ENCODE results near the gene STK32B.
A peak's percentile ranks its signal among the peaks of the same experiment; 100 is the strongest.

Gene STK32B

GRCh38 chr4:5458676-5459075, 407.4 kb downstream of the STK32B start:
- no peak for DNase-seq

- DNase-seq, result no peak
These were observed 408.0 kb downstream of the STK32B start for GRCh38 chr4:5459236-5459635.

- peak in 2 of 3 donors; percentile 24 to 38 for DNase-seq
These were observed 409.0 kb downstream of the STK32B start for GRCh38 chr4:5460106-5460801.

GRCh38 chr4:5461477-5461876, 410.2 kb downstream of the STK32B start:
- DNase-seq, result no peak

GRCh38 chr4:5462254-5462835, 411.1 kb downstream of the STK32B start:
- no peak for DNase-seq

GRCh38 chr4:5462896-5463295, 411.6 kb downstream of the STK32B start:
- no peak for DNase-seq

GRCh38 chr4:5463361-5463760, 412.1 kb downstream of the STK32B start:
- no peak for DNase-seq

- no peak for DNase-seq
These were observed 412.8 kb downstream of the STK32B start for GRCh38 chr4:5463936-5464650.

- no peak for DNase-seq
These were observed 414.2 kb downstream of the STK32B start for GRCh38 chr4:5465529-5465928.

GRCh38 chr4:5465956-5466355, 414.7 kb downstream of the STK32B start:
- DNase-seq, result no peak

- no peak for DNase-seq
These were observed 415.8 kb downstream of the STK32B start for GRCh38 chr4:5467111-5467510.

GRCh38 chr4:5469151-5469775, 418.0 kb downstream of the STK32B start:
- DNase-seq, result no peak

- no peak for DNase-seq
These were observed 418.6 kb downstream of the STK32B start for GRCh38 chr4:5469861-5470260.

GRCh38 chr4:5470318-5471198, 419.3 kb downstream of the STK32B start:
- DNase-seq, result no peak

- DNase-seq, result no peak
These were observed 419.9 kb downstream of the STK32B start for GRCh38 chr4:5471206-5471605.

- DNase-seq, result no peak
These were observed 420.4 kb downstream of the STK32B start for GRCh38 chr4:5471691-5472090.

GRCh38 chr4:5472160-5472591, 420.9 kb downstream of the STK32B start:
- no peak for DNase-seq

- no peak for DNase-seq
These were observed 421.8 kb downstream of the STK32B start for GRCh38 chr4:5473125-5473524.

- DNase-seq, result no peak
These were observed 423.5 kb downstream of the STK32B start for GRCh38 chr4:5474756-5475155.

- no peak for DNase-seq
These were observed 426.3 kb downstream of the STK32B start for GRCh38 chr4:5477613-5478012.

- DNase-seq, result no peak
These were observed 426.9 kb downstream of the STK32B start for GRCh38 chr4:5478169-5478568.

- no peak for DNase-seq
These were observed 427.4 kb downstream of the STK32B start for GRCh38 chr4:5478697-5479096.
